ENCODE data around the gene KIF5B. TPM values are rescaled to one million over a fixed set of nuclear protein-coding genes. Genes with fewer than 3 reads are reported as not detected.
"Not testable (repeated sequence)": the region's sequence is repeated elsewhere in the genome, so short reads cannot be mapped to it uniquely, and the experiment has no call there.

KIF5B gene
- total RNA-seq, 1 donor from 2014 or later: 133 TPM

GRCh38 chr10:32035038-32035437, 21.2 kb downstream of the KIF5B start:
- intact Hi-C loops (cut with DNase I): no loop called here
- DNase-seq (no peak), ATAC-seq (ENCODE audit: poor library complexity) (no peak)

DNA sequence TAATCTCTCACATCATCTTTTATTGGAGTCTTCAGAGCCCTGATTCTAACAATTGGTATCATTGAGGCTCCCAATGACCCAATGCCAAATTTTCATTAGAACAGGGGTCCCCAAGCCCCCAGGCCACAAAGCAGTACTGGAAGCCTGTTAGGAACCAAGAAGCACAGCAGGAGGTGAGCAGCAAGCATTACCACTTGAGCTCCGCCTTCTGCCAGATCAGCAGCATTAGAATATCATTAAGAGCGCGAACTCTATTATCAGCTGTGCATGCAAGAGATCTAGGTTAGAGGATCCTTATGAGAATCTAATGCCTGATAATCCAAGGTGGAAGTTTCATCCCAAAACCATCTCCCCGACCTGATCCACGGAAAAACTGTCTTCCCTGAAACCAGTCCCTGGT, 23.1 kb downstream of the KIF5B start:
- ATAC-seq (ENCODE audit: poor library complexity) (no peak), DNase-seq (no peak)
- intact Hi-C loops (cut with DNase I): loop anchor here (2.0 kb wide), 1 partner anchor 16 kb away; no protein-coding TSS in a partner anchor

DNA sequence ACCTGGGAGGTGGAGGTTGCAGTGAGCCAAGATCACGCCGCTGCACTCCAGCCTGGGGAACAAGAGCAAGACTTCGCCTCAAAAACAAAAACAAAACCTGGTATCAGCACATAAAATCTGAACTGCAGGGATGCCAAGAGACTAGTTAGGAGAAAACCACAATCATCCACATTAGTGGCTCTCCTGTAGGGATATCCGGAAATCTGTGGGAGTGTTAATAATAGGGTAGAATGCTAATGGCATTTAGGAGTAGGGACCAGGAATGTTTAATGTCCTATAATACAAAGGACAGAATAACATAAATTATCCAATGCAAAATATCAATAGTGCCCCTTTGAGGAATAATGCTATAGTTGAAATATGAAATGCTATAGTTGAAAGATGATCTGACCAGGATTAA, 24.3 kb downstream of the KIF5B start:
- intact Hi-C loops (cut with DNase I): loop anchor here (2.0 kb wide), 1 partner anchor 15 kb away; no protein-coding TSS in a partner anchor
- DNase-seq (no peak), ATAC-seq (ENCODE audit: poor library complexity) (no peak)

GRCh38 chr10:32031424-32031823, 24.8 kb downstream of the KIF5B start:
- no peak for DNase-seq
- intact Hi-C loops (cut with DNase I): no loop called here
- ATAC-seq (ENCODE audit: poor library complexity): no peak

GRCh38 chr10:32028710-32029109, 27.5 kb downstream of the KIF5B start:
- intact Hi-C loops (cut with DNase I): loop anchor here (10.0 kb wide), 1 partner anchor 256 kb away; no protein-coding TSS in a partner anchor
- DNase-seq: no peak
- ATAC-seq (ENCODE audit: poor library complexity): no peak

DNA sequence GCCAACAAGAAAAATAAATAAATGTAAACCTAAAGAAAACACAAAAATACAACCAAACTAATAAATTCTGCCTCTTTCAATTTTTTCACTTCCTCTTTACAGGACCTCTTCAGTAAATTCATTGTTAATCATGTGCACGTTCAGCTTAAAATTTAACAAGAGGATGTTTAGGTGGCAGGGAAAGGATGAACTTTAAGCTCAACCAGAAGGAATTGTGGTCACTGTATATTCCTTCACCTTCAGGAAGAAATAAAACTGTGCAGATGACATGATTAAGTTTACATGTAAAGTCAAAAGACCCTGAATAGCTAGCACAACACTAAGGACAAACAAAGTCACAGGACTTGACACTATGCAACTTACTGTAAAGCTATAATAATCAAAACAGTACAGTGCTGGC, 33.0 kb downstream of the KIF5B start:
- intact Hi-C loops (cut with DNase I): loop anchor here (10.0 kb wide), 1 partner anchor 262 kb away; no protein-coding TSS in a partner anchor
- no peak for DNase-seq
- no peak for ATAC-seq (ENCODE audit: poor library complexity)

DNA sequence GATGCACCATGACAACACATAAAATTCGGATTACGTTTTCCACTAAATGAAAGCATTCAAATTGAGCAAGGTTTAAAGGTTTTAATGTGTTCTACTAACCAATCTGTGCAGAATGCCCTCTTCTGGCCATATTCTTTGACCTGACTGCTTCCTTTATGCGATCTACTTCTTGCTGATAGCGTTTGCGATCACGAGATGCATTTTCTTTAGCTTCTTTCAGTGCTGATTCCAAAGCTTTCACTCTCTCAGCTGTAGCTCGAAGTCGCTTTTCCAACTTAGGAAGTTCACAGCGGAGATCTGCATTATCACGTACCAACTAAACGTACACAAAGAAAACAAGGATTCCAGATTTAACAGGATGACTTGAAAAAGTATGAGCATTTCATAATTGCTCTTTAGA, 39.2 kb downstream of the KIF5B start:
- intact Hi-C loops (cut with DNase I): loop anchor here (2.0 kb wide), 1 partner anchor 16 kb away; no protein-coding TSS in a partner anchor
- ATAC-seq (ENCODE audit: poor library complexity) (no peak), DNase-seq (no peak)

DNA sequence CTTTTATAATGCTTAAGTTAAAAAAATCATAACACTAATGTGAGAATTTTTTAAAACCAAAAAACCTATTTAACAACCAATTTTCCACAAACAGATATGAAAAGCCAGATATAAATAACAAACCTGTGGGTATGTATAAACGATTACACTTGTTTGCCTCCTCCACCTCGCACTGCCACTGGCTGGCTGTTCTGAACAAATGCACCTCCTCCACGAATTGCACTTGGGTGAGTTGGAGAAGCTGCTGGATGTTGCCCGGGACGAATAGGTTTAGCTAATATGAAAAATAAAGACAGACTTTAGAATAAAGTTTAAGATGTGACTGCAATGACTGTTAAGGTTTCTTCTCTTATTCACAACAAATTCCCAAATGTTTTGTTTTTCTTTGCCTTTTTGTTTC, 40.8 kb downstream of the KIF5B start:
- intact Hi-C loops (cut with DNase I): no loop called here
- DNase-seq (no peak), ATAC-seq (ENCODE audit: poor library complexity) (no peak)

GRCh38 chr10:32007026-32007425, 49.2 kb downstream of the KIF5B start:
- intact Hi-C loops (cut with DNase I): loop anchor here (10.0 kb wide), 1 partner anchor 142 kb away; no protein-coding TSS in a partner anchor
- no peak for DNase-seq
- ATAC-seq (ENCODE audit: poor library complexity): no peak

- intact Hi-C loops (cut with DNase I): loop anchor here (10.0 kb wide), 1 partner anchor 140 kb away; no protein-coding TSS in a partner anchor
These were observed 51.2 kb downstream of the KIF5B start for GRCh38 chr10:32005050-32005449.

DNA sequence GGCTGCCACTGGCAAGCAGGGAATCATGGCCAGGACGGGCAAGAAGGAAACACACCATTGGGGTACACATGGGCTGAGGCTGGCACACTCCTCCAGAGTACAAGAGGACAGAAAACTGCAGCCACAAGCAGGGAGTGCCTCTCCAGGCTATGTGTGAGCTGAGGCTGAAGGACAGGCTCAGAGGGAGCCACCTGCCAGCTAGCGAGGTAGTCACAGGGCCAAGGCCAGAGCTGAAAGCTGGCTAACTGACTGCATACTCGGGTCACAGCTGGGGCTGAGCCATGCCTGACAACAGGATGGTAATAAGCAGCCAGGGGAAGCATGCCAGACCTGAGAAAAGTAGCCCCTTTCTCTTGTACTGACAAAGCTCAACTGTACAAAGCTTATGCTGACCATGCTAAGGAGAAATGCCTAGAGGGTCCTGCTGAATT, 52.0 kb downstream of the KIF5B start:
- intact Hi-C loops (cut with DNase I): loop anchor here (10.0 kb wide), 1 partner anchor 139 kb away; no protein-coding TSS in a partner anchor
- DNase-seq (peak; percentile 55), ATAC-seq (ENCODE audit: poor library complexity) (peak; percentile 79)

More at GRCh38 chr10:32005050-32005449, 51.2 kb downstream of the KIF5B start:
- DNase-seq: no peak
- ATAC-seq (ENCODE audit: poor library complexity): peak; percentile 66

DNA sequence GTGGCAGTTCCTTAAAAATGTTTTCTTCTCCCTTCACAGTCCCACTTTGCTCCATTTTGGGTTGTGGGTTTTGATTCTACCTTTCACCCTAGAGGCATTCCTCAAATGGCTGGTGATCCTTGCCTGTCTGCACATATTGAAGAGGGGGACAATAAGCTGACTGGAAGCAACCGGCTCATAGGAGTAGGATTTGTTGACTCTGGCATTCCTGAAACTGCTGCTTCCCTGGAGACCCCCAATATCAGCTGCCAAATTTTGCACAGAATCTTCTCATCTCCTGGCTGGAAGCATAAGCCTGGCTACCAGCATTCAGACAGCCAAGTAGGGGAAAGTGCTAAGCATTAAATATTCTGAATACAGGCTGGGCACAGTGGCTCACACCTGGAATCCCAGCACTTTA, 53.7 kb downstream of the KIF5B start:
- ATAC-seq (ENCODE audit: poor library complexity) (no peak), DNase-seq (no peak)
- intact Hi-C loops (cut with DNase I): loop anchor here (10.0 kb wide), 1 partner anchor 138 kb away; no protein-coding TSS in a partner anchor

DNA sequence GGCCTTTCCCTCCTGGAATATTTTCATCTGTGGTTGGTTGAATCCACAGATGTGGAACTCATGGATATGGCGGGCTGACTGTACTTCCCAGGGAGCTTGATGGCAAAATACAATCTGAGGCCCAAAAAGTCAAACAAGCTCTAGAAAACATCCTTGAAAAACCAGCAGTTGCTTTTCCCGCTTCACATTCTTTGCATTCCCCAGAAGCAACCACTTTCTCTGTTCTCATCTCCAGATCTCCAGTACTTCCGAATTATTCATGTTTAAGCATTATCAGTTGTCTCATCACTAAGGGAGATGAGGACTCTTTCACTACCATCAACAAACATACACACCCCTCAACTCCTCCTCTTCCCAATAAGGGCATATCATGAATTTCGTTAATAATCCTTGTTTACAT, 55.3 kb downstream of the KIF5B start:
- DNase-seq (no peak), ATAC-seq (ENCODE audit: poor library complexity) (no peak)
- intact Hi-C loops (cut with DNase I): loop anchor here (10.0 kb wide), 1 partner anchor 136 kb away; no protein-coding TSS in a partner anchor

DNA sequence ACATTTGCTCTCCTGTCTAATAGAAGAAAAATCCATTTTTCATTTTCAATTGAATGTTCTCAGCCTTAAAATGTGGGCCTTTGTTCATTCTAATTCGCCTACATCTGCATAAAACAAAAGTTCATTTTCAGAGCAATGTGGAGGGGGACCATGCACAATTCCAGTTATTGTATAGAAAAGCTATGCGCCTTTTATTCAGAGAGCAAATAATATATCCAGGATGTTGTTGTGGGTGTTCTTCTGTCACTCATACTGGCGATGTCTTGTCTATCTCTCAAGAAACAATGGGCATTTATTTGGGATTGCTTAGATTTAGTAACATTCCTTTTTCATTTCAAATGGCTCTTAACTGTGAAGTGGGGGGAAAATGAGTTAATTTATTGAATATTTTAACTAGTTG, 56.4 kb downstream of the KIF5B start:
- intact Hi-C loops (cut with DNase I): loop anchor here (10.0 kb wide), 1 partner anchor 135 kb away; no protein-coding TSS in a partner anchor
- DNase-seq: no peak
- ATAC-seq (ENCODE audit: poor library complexity): no peak

DNA sequence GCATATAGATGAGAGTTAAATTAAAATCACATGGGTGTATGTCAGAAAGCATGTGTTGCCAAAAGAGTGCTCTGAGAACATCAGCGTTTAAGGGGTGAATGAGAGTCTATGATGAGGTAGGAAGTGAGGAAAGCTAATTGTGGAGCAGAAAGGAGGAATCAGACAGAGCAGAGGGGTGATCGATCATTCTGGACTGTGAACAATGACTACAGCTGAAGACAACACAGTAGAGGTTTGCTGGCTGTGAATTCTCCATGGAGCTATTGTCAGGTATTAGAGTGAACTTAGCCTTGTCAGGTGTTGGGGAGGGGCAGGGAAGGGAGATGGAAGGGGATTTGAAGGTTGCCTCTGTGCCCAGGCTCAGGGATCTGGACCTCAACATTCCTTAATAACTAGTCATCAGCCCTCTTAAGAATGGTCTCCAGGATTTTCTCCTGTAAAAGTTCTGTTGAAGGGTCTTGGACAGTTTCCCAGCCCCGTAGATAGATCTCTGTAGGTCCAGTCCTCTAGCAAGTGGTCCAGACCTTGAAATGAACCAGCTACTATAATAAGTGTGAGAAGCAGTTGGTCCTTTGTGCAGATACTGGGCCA, 57.1 kb downstream of the KIF5B start:
- intact Hi-C loops (cut with DNase I): no loop called here
- ATAC-seq (ENCODE audit: poor library complexity): no peak
- no peak for DNase-seq

- intact Hi-C loops (cut with DNase I): no loop called here
- no peak for DNase-seq
- no peak for ATAC-seq (ENCODE audit: poor library complexity)
These were observed 61.3 kb downstream of the KIF5B start for GRCh38 chr10:31994926-31995325.

DNA sequence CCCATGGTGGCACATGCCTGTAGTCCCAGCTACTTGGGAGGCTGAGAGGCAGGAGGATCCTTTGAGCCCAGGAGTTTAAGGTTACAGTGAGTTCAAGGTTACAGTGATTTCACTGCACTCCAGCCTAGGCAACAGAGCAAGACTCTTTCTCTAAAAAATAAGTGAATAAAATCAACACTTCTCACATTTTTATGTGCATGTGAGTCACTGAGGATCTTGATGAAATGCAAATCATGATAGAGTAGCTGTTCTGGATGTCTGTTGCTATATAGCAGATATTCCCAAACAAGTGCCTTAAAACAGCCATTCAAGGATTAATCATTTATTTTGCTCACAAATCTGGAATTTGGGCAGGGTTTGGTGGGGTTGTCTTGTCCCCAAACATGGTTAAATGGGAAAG, 65.3 kb downstream of the KIF5B start:
- ATAC-seq (ENCODE audit: poor library complexity) (no peak), DNase-seq (no peak)
- intact Hi-C loops (cut with DNase I): no loop called here

DNA sequence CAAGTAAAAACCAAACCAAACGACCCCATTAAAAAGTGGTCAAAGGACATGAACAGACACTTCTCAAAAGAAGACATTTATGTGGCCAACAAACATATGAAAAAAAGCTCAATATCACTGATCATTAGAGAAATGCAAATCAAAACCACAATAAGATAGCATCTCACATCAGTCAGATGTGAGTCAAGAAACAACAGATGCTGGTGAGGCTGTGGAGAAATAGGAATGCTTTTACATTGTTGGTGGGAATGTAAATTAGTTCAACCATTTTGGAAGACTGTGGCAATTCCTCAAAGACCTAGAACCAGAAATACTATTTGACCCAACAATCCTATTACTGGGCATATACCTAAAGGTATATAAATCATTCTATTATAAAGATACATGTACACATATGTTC, 68.4 kb downstream of the KIF5B start:
- DNase-seq; ATAC-seq (ENCODE audit: poor library complexity); intact Hi-C loops (cut with DNase I): not testable (repeated sequence)

GRCh38 chr10:31982111-31982510, 74.1 kb downstream of the KIF5B start:
- ATAC-seq (ENCODE audit: poor library complexity) (no peak), DNase-seq (no peak)
- intact Hi-C loops (cut with DNase I): no loop called here

- intact Hi-C loops (cut with DNase I): no loop called here
- DNase-seq: no peak
- no peak for ATAC-seq (ENCODE audit: poor library complexity)
These were observed 75.8 kb downstream of the KIF5B start for GRCh38 chr10:31980471-31980870.

Measured in Right ventricle myocardium superior (tissue), 1 donor.